Thymus (tissue), 11 donors: ENCODE data around the gene ZNF785. TPM values are rescaled to one million over a fixed set of nuclear protein-coding genes. Genes with fewer than 3 reads are reported as not detected.

Source experiments
- DNase-seq, 9 donors: peaks; one replicate each; pipeline ENCODE4 v3.0.0-alpha.2; 2013; ENCODE audit warnings: low spot score in 9 of 9, low read depth in 6 of 9, missing footprints in 1 of 9
- H3K27ac ChIP-seq, 2 donors: one replicate each; pipeline ENCODE4 v1.5.1; 2013; ENCODE audit warnings: control low read depth in 1 of 2, low read depth in 1 of 2, low read length in 1 of 2, mild to moderate bottlenecking in 1 of 2, moderate library complexity in 1 of 2
- H3K27me3 ChIP-seq, 2 donors: one replicate each; pipeline ENCODE4 v1.5.1; 2013; ENCODE audit warnings: low read length in 1 of 2; ENCODE audit not compliant: control insufficient read depth in 2 of 2, insufficient read depth in 1 of 2
- H3K36me3 ChIP-seq, 2 donors: one replicate each; pipeline ENCODE4 v1.5.1; 2013; ENCODE audit warnings: low read length in 1 of 2, mild to moderate bottlenecking in 1 of 2, moderate library complexity in 1 of 2; ENCODE audit not compliant: control insufficient read depth in 2 of 2, insufficient read depth in 2 of 2
- H3K4me1 ChIP-seq, 2 donors: one replicate each; pipeline ENCODE4 v1.5.1; 2013; ENCODE audit warnings: low read length in 2 of 2; ENCODE audit not compliant: control insufficient read depth in 2 of 2, insufficient read depth in 2 of 2
- H3K4me3 ChIP-seq, 2 donors: one replicate each; pipeline ENCODE4 v1.5.1; 2013; ENCODE audit warnings: low read length in 2 of 2, control low read depth in 1 of 2, mild to moderate bottlenecking in 1 of 2
- H3K9me3 ChIP-seq, 2 donors: one replicate each; pipeline ENCODE4 v1.5.1; 2013; ENCODE audit warnings: low read length in 1 of 2, mild to moderate bottlenecking in 1 of 2; ENCODE audit not compliant: control insufficient read depth in 2 of 2, insufficient read depth in 1 of 2
- WGBS: extraction: QIAGEN DNeasy Blood & Tissue Kit; methylation state at CpG from one replicate; pipeline ENCODE4 v1.1.7; 2013; 5-methylcytosine and 5-hydroxymethylcytosine counted together
- polyA plus RNA-seq: library from polyadenylated mRNA; stranded (reverse); fragments of 200-250 nt; gene quantifications from one replicate; pipeline ENCODE4 v1.2.3, GENCODE V29; 2013
- total RNA-seq: library from RNA; stranded (reverse); fragments of 120-200 nt; gene quantifications from one replicate; pipeline ENCODE4 v1.2.4, GENCODE V29; 2013
- donor health status: healthy.

The ZNF785 gene
- total and polyA plus RNA-seq, 2 donors: 5.0 to 7.8 TPM

GRCh38 chr16:30561089-30561816 is 24.2 kb downstream of the ZNF785 start:
- H3K4me3 ChIP-seq: peak overlapping the region; percentile 43 to 48
- DNase-seq: peak in 1 of 9 donors; percentile 47
- peaks cover 0 to 5% of the 10 kb centered on the region in 2 donors for H3K9me3 ChIP-seq
- H3K27ac ChIP-seq: peak overlapping the region in 1 of 2 donors; percentile 68
- H3K36me3 ChIP-seq: peaks cover 0 to 3% of the 10 kb centered on the region in 2 donors
- WGBS: 19% methylated on average over 46 of the region's 46 CpGs
- peaks cover 12 to 40% of the 10 kb centered on the region in 2 donors for H3K4me1 ChIP-seq
- H3K27me3 ChIP-seq: peaks cover 0 to 9% of the 10 kb centered on the region in 2 donors

DNA sequence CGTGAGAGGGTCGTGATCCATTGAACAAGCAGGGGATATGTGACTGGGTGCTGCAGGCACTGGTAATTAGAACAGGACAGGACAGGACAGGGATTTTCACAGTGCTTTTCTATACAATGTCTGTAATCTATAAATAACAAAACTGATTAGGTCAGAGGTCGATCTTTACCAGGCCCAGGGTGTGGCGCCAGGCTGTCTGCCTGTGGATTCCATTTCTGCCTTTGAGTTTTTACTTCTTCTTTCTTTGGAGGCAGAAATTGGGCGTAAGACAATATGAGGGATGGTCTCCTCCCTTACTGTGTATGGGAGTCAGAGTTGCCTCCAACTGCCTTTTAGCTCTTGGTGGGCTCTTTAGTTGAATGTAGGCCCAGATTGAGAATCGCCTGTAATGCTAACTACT is 25.8 kb downstream of the ZNF785 start:
- H3K27ac ChIP-seq: peak overlapping the region in 1 of 2 donors; percentile 27
- H3K36me3 ChIP-seq: peaks cover 15 to 19% of the 10 kb centered on the region in 2 donors
- peaks cover 0 to 5% of the 10 kb centered on the region in 2 donors for H3K9me3 ChIP-seq
- no peak overlapping the region for H3K4me3 ChIP-seq
- H3K27me3 ChIP-seq: peaks cover 0 to 9% of the 10 kb centered on the region in 2 donors
- 93% methylated on average over 6 of the region's 6 CpGs for WGBS
- H3K4me1 ChIP-seq: peaks cover 12 to 35% of the 10 kb centered on the region in 2 donors
- no peak for DNase-seq

GRCh38 chr16:30558789-30559377 is 26.6 kb downstream of the ZNF785 start:
- peaks cover 0 to 9% of the 10 kb centered on the region in 2 donors for H3K27me3 ChIP-seq
- WGBS: 95% methylated on average over 21 of the region's 21 CpGs
- no peak for DNase-seq

DNA sequence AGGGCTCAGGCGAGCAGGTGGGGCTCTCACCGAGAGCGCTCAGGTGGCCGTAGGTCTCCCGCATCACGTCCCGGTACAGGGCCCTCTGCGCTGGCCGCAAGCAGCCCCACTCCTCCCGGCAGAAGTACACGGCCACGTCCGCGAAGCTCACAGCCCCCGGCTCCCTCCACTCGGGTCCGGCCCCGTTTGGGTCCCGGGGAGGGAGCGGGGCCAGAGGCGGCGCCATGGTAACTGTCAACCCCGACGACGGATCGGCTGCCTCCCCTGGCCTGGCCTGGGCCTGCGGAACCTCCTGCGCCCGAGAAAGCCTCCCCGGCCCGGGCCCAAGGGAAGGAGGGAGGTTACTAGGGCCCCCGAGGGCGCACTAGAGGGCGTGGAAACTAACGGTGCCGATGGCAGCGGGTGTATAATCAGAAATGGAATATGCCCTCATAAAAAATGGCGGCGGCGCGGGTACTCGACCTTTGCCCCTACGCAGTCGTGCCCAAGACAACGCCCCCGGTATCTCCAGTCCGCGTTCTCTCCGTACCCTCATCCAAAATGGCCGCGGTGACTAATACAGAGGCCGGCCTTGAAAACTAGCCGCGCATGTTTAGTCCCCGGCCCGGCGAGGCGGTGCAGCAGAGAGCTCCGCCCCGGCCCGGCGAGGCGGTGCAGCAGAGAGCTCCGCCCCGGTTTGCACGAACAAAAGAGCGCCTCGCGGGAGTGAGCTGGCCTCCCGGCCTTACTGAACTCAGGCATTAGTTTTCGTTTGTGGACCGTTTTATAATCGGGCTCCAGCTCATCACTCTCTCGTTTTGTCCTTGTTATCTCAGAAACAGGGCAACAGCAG is 27.3 kb downstream of the ZNF785 start, which contains the start of gene ZNF764:
ZNF764 (minus strand) TSS at position 418 of the 832 bp plus-strand sequence; CDS start at position 226, 192 bp downstream.
- Histone ChIP-seq H3K36me3 (peaks cover 25 to 33% of the 10 kb centered on the region in 2 donors), H3K27me3 (peaks cover 0 to 9% of the 10 kb centered on the region in 2 donors), H3K4me3 (peak within 1 kb of the TSS; percentile 73 to 86), H3K27ac (peak within 1 kb of the TSS; percentile 92 to 97), H3K9me3 (peaks cover 0 to 5% of the 10 kb centered on the region in 2 donors), H3K4me1 (peaks cover 12 to 39% of the 10 kb centered on the region in 2 donors)
- peak; percentile 76 to 97 (median 87) for DNase-seq
- under 1% methylated on average over 74 of the region's 74 CpGs for WGBS

More at GRCh38 chr16:30558789-30559377, 26.6 kb downstream of the ZNF785 start:
- Histone ChIP-seq H3K4me3 (peak overlapping the region; percentile 73 to 86), H3K36me3 (peaks cover 22 to 27% of the 10 kb centered on the region in 2 donors), H3K4me1 (peaks cover 12 to 35% of the 10 kb centered on the region in 2 donors), H3K9me3 (peaks cover 0 to 5% of the 10 kb centered on the region in 2 donors), H3K27ac (peak overlapping the region; percentile 92 to 97)

- no peak for DNase-seq
- peaks cover 12 to 44% of the 10 kb centered on the region in 2 donors for H3K4me1 ChIP-seq
- 3% methylated on average over 17 of the region's 17 CpGs for WGBS
- H3K27me3 ChIP-seq: peaks cover 0 to 9% of the 10 kb centered on the region in 2 donors
- H3K27ac ChIP-seq: peak overlapping the region; percentile 92 to 97
- peaks cover 0 to 5% of the 10 kb centered on the region in 2 donors for H3K9me3 ChIP-seq
- H3K36me3 ChIP-seq: peaks cover 30 to 38% of the 10 kb centered on the region in 2 donors
- peak overlapping the region; percentile 73 to 86 for H3K4me3 ChIP-seq
Measured at GRCh38 chr16:30557707-30557956, 27.9 kb downstream of the ZNF785 start.

DNA sequence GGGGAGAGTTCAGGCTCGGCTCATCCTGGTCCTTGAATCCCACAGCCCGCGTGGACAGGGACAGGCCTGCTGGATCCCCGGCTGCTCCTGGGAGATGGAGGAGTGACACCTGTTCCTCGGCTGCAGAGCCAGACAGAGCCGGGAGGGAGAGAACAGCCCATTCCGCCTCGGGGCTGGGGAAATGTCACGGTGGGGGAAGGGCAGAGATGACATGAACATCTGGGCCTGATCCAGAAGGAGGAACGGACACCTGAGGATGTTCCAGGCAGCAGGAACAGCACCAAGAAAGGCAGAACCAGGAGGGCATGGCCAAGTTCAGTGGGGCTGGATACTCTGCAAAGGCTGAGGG is 29.4 kb downstream of the ZNF785 start:
- WGBS: 93% methylated on average over 10 of the region's 10 CpGs
- peaks cover 10 to 52% of the 10 kb centered on the region in 2 donors for H3K4me1 ChIP-seq

GRCh38 chr16:30555315-30556124 is 30.0 kb downstream of the ZNF785 start:
- Histone ChIP-seq H3K27ac (no peak overlapping the region), H3K4me3 (no peak overlapping the region), H3K9me3 (peaks cover 0 to 8% of the 10 kb centered on the region in 2 donors), H3K4me1 (peaks cover 8 to 50% of the 10 kb centered on the region in 2 donors), H3K36me3 (peaks cover 32 to 41% of the 10 kb centered on the region in 2 donors), H3K27me3 (peaks cover 0 to 2% of the 10 kb centered on the region in 2 donors)
- WGBS: 98% methylated on average over 69 of the region's 69 CpGs
- no peak for DNase-seq

More for the DNA sequence above, 29.4 kb downstream of the ZNF785 start:
- no peak for DNase-seq
- peaks cover 32 to 41% of the 10 kb centered on the region in 2 donors for H3K36me3 ChIP-seq
- H3K4me3 ChIP-seq: no peak overlapping the region
- H3K9me3 ChIP-seq: peaks cover 0 to 8% of the 10 kb centered on the region in 2 donors
- H3K27me3 ChIP-seq: peaks cover 0 to 4% of the 10 kb centered on the region in 2 donors
- no peak overlapping the region for H3K27ac ChIP-seq

DNA sequence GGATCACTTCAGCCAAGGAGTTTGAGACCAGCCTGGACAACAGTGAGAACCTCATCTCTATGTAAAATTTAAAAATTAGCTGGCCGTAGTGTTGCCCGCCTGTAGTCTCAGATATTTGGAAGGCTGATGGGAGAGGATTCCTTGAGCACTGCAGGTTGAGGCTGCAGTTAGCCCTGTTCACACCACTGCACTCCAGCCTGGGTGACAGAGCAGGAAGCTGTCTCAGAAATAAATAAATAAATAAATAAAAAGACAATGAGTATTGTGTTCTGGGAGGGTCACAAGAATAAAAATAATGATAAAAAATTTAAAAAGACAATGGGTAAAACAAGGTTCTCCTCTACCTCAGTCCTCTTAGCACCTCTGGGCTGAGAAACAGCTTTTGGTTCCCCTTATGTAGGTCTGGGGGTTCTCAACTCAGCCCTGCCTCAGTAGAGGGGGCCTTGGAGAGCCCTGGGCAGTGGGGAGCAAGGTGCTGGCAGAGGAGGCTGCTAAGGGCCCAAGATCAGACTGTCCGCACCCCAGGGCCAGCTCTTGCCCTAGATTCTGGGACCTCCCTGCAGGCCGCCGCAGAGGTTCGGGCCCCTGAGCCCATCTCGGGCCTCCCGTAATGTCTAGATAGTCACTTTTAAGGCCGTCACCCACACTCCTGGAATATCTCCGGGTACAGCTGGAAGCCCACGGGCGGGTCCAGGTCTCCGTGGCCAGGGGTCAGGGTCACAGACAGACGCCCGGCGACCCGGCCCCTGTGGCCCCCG is 30.8 kb downstream of the ZNF785 start:
- Histone ChIP-seq H3K4me1 (peaks cover 8 to 50% of the 10 kb centered on the region in 2 donors), H3K27ac (no peak overlapping the region)
- WGBS: 97% methylated on average over 18 of the region's 18 CpGs

More for the DNA sequence above, 30.8 kb downstream of the ZNF785 start:
- Histone ChIP-seq H3K36me3 (peaks cover 32 to 41% of the 10 kb centered on the region in 2 donors), H3K9me3 (peaks cover 0 to 8% of the 10 kb centered on the region in 2 donors), H3K27me3 (no peaks in the 10 kb centered on the region), H3K4me3 (no peak overlapping the region)
- DNase-seq: no peak
